ENCODE measurements around the gene IL3RA. TPM values are rescaled to one million over a fixed set of nuclear protein-coding genes. Genes with fewer than 3 reads are reported as not detected.

The IL3RA gene
- total RNA-seq, 2 donors from 2014 or later: 2.1 to 6.7 TPM

DNA sequence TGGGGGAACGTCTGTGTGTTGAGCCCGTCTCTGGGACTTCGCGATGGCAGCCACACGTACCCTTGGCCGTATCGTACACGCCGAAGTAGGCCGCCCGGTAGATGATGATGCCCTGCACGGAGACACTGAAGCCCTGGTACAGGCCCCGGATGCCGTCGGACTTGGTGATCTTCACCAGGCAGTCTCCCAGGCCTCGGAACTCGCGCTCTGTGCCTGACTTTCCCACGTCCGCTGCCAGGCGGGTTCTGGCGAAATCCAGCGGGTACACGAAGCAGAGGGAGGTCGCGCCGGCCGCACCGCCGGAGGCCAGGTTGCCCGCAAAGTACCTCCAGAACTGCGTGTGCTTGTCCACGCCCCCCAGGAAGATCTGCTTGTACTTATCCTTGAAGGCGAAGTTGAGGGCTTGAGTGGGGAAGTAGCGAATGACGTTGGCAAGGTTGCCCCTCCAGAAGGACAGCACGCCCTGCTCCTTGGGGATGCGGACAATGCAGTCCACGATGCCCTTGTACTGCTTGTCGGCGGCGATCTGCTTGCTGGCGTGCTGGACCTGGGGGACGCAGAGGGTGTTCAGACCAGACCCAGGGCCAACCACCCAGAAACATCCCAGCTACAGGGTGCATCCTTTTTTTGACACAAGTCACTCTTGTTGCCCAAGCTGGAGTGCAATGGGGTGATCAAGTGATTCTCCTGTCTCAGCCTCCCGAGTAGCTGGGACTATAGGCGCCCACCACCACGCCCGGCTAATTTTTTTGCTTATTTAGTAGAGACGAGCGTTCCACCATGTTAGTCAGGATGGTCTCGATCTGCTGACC is 52.8 kb downstream of the IL3RA start:
- TF ChIP-seq, protein P1, sequence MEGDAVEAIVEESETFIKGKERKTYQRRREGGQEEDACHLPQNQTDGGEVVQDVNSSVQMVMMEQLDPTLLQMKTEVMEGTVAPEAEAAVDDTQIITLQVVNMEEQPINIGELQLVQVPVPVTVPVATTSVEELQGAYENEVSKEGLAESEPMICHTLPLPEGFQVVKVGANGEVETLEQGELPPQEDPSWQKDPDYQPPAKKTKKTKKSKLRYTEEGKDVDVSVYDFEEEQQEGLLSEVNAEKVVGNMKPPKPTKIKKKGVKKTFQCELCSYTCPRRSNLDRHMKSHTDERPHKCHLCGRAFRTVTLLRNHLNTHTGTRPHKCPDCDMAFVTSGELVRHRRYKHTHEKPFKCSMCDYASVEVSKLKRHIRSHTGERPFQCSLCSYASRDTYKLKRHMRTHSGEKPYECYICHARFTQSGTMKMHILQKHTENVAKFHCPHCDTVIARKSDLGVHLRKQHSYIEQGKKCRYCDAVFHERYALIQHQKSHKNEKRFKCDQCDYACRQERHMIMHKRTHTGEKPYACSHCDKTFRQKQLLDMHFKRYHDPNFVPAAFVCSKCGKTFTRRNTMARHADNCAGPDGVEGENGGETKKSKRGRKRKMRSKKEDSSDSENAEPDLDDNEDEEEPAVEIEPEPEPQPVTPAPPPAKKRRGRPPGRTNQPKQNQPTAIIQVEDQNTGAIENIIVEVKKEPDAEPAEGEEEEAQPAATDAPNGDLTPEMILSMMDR (IDR thresholded peaks at IDR 0.05): no peak
- Histone ChIP-seq H3K27me3 (no peaks in the 10 kb centered on the region), H3K4me1 (peaks cover 5% of the 10 kb centered on the region), H3K9ac (ENCODE audit: low read depth in 2 of 2, low read length in 2 of 2) (no peak overlapping the region), H3K27ac (no peak overlapping the region), H3K9me3 (no peaks in the 10 kb centered on the region), H3K4me3 (no peak overlapping the region), H3K36me3 (peaks cover 30% of the 10 kb centered on the region)
- DNase-seq: no peak
- intact Hi-C loops (cut with DNase I): no loop called here

DNA sequence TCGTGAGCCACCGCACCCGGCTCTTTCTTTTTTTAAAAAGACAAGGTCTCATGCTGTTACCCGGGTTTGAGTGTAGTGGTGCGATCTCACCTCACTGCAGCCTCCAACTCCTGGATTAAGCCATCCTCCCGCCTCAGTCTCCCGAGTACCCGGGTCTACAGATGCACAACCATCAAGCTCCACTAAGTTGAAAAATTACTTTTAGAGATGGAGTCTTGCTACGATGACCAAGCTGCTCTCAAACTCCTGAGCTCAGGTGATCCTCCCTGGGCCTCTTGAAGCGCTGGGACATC is 53.4 kb downstream of the IL3RA start:
- Histone ChIP-seq H3K9ac (ENCODE audit: low read depth in 2 of 2, low read length in 2 of 2) (no peak overlapping the region), H3K27me3 (no peaks in the 10 kb centered on the region), H3K9me3 (no peaks in the 10 kb centered on the region), H3K4me1 (peaks cover 5% of the 10 kb centered on the region), H3K4me3 (no peak overlapping the region), H3K27ac (no peak overlapping the region), H3K36me3 (peaks cover 30% of the 10 kb centered on the region)
- intact Hi-C loops (cut with DNase I): loop anchor here (10.0 kb wide), 1 partner anchor 205 kb away; the partner anchor contains the start of gene AKAP17A
- TF ChIP-seq, protein P1 (IDR thresholded peaks at IDR 0.05): no peak
- no peak for DNase-seq

DNA sequence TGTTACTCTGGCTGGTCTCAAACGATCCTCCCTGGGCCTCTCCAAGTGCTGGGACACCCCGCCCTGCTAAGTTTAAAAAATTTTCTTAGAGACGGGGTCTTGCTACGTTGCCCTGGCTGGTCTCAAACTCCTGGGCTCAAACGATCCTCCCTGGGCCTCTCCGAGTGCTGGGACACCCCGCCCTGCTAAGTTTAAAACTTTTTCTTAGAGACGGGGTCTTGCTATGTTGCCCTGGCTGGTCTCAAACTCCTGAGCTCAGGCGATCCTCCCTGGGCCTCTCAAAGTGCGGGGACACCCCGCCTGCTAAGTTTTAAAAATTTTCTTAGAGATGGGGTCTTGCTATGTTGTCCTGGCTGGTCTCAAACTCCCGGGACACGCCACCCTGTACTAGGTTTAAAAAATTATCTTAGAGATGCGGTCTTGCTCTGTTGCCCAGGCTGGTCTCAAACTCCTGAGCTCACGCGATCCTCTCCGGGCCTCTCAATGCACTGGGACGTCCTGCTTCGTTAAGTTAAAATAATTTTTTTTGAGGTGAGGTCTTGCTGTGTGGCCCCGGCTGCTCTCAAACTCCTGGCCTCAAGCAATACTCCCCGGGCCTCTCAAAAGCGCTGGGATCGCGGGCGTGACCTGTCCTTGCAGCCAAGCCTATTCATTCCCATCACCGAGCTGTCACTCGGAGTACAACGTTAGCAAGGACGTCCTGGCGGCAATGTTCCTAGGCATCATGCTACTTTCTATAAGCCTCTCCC is 54.2 kb downstream of the IL3RA start:
- DNase-seq: no peak
- no peaks in the 10 kb centered on the region for H3K27me3 ChIP-seq
- H3K36me3 ChIP-seq: peaks cover 25% of the 10 kb centered on the region
- TF ChIP-seq, protein P1 (IDR thresholded peaks at IDR 0.05): no peak
- H3K4me3 ChIP-seq: peak overlapping the region; percentile 93
- H3K9ac ChIP-seq (ENCODE audit: low read depth in 2 of 2, low read length in 2 of 2): peak overlapping the region; percentile 70 to 99
- peaks cover 5% of the 10 kb centered on the region for H3K4me1 ChIP-seq
- intact Hi-C loops (cut with DNase I): loop anchor here (10.0 kb wide), 1 partner anchor 204 kb away; the partner anchor contains the start of gene AKAP17A
- H3K27ac ChIP-seq: peak overlapping the region; percentile 96
- H3K9me3 ChIP-seq: no peaks in the 10 kb centered on the region

GRCh38 chrX:1391370-1391706 is 54.8 kb downstream of the IL3RA start:
- Histone ChIP-seq H3K9me3 (no peaks in the 10 kb centered on the region), H3K27me3 (no peaks in the 10 kb centered on the region), H3K27ac (peak overlapping the region; percentile 96), H3K4me1 (peaks cover 5% of the 10 kb centered on the region), H3K36me3 (peaks cover 23% of the 10 kb centered on the region), H3K4me3 (peak overlapping the region; percentile 93), H3K9ac (ENCODE audit: low read depth in 2 of 2, low read length in 2 of 2) (peak overlapping the region; percentile 70 to 99)
- intact Hi-C loops (cut with DNase I): loop anchor here (10.0 kb wide), 1 partner anchor 203 kb away; the partner anchor contains the start of gene AKAP17A
- DNase-seq: peak; percentile 90
- TF ChIP-seq, protein P1 (IDR thresholded peaks at IDR 0.05): no peak

GRCh38 chrX:1391707-1392375 is 55.3 kb downstream of the IL3RA start, which contains the start of gene SLC25A6:
SLC25A6 (minus strand) TSS chrX:1392113; CDS start chrX:1392009, 104 bp downstream.
- peaks cover 5% of the 10 kb centered on the region for H3K4me1 ChIP-seq
- H3K9me3 ChIP-seq: no peaks in the 10 kb centered on the region
- peak; percentile 99 for DNase-seq
- H3K9ac ChIP-seq (ENCODE audit: low read depth in 2 of 2, low read length in 2 of 2): peak within 1 kb of the TSS; percentile 99
- peak within 1 kb of the TSS; percentile 93 for H3K4me3 ChIP-seq
- peak within 1 kb of the TSS; percentile 96 for H3K27ac ChIP-seq
- TF ChIP-seq, protein P1 (IDR thresholded peaks at IDR 0.05): no peak
- H3K36me3 ChIP-seq: peaks cover 23% of the 10 kb centered on the region
- no peaks in the 10 kb centered on the region for H3K27me3 ChIP-seq
- intact Hi-C loops (cut with DNase I): loop anchor here (10.0 kb wide), 1 partner anchor 203 kb away; the partner anchor contains the start of gene AKAP17A
